Measurements from ENCODE around the gene DMRTC1B.
"Not testable (repeated sequence)": the region's sequence is repeated elsewhere in the genome, so short reads cannot be mapped to it uniquely, and the experiment has no call there.

GRCh38 chrX:72748545-72748944 lies 28.1 kb upstream of the DMRTC1B start:
- not testable (repeated sequence) for TF ChIP-seq CTCF, POLR2A (IDR thresholded peaks at IDR 0.05)
